NT2/D1 (cell line): ENCODE measurements around the gene BCL7C.

Experiments
- DNase-seq: peaks from one replicate; pipeline ENCODE4 v3.0.0-alpha.2; 2011; ENCODE audit warnings: low read depth, low spot score
- H3K27me3 ChIP-seq: 2 replicates; pipeline ENCODE4 v1.6.0; 2011; ENCODE audit warnings: mild to moderate bottlenecking; ENCODE audit not compliant: insufficient read length, insufficient read depth
- H3K36me3 ChIP-seq: 2 replicates; pipeline ENCODE4 v1.6.1; 2011; ENCODE audit warnings: mild to moderate bottlenecking, low read length, mixed read lengths; ENCODE audit not compliant: insufficient read depth, insufficient read length
- H3K4me1 ChIP-seq: 2 replicates; pipeline ENCODE4 v1.5.1; 2011; ENCODE audit not compliant: insufficient read depth, insufficient read length
- H3K4me3 ChIP-seq: 2 replicates; pipeline ENCODE4 v1.5.1; 2011; ENCODE audit warnings: low read depth; ENCODE audit not compliant: insufficient read length
- H3K9ac ChIP-seq: 2 replicates; pipeline ENCODE4 v1.6.0; 2011; ENCODE audit warnings: low read depth; ENCODE audit not compliant: insufficient read length
- H3K9me3 ChIP-seq: 2 replicates; pipeline ENCODE4 v1.5.1; 2011; ENCODE audit warnings: mild to moderate bottlenecking, low read length; ENCODE audit not compliant: insufficient read depth
- SUZ12 ChIP-seq: IDR thresholded peaks from 2 replicates; pipeline ENCODE4 v1.6.1; 2011; ENCODE audit not compliant: insufficient read length, insufficient read depth; ENCODE audit errors: extremely low read depth
- YY1 ChIP-seq: IDR thresholded peaks from 2 replicates; pipeline ENCODE4 v1.6.1; 2011; ENCODE audit not compliant: insufficient read length, insufficient read depth
- ZNF274 ChIP-seq: IDR thresholded peaks from 2 replicates; pipeline ENCODE4 v1.6.1; 2011; ENCODE audit warnings: mild to moderate bottlenecking, low read depth, low read length

The BCL7C gene

GRCh38 chr16:30921459-30921747, 27.5 kb upstream of the BCL7C start:
- Histone ChIP-seq H3K4me1 (peaks cover 7% of the 10 kb centered on the region), H3K9me3 (no peaks in the 10 kb centered on the region), H3K9ac (peak overlapping the region; percentile 61), H3K4me3 (no peak overlapping the region), H3K27me3 (no peaks in the 10 kb centered on the region), H3K36me3 (peaks cover 20% of the 10 kb centered on the region)
- TF ChIP-seq YY1 (no peak), SUZ12 (no peak), ZNF274 (no peak)
- DNase-seq = no peak

GRCh38 chr16:30920891-30921290, 27.0 kb upstream of the BCL7C start:
- no peak for TF ChIP-seq ZNF274
- no peak for TF ChIP-seq SUZ12
- TF ChIP-seq YY1 = no peak
- H3K4me3 ChIP-seq = no peak overlapping the region
- no peak for DNase-seq

GRCh38 chr16:30918614-30919013, 24.7 kb upstream of the BCL7C start:
- H3K4me1 ChIP-seq = peaks cover 3% of the 10 kb centered on the region
- DNase-seq = no peak
- no peaks in the 10 kb centered on the region for H3K27me3 ChIP-seq
- TF ChIP-seq ZNF274 (no peak), YY1 (no peak), SUZ12 (no peak)
- peaks cover 6% of the 10 kb centered on the region for H3K36me3 ChIP-seq
- no peak overlapping the region for H3K9ac ChIP-seq
- H3K4me3 ChIP-seq = no peak overlapping the region
- H3K9me3 ChIP-seq = no peaks in the 10 kb centered on the region

More at GRCh38 chr16:30920891-30921290, 27.0 kb upstream of the BCL7C start:
- H3K27me3 ChIP-seq = no peaks in the 10 kb centered on the region
- no peaks in the 10 kb centered on the region for H3K9me3 ChIP-seq
- peaks cover 15% of the 10 kb centered on the region for H3K36me3 ChIP-seq
- no peak overlapping the region for H3K9ac ChIP-seq
- H3K4me1 ChIP-seq = peaks cover 3% of the 10 kb centered on the region

- Histone ChIP-seq H3K27me3 (no peaks in the 10 kb centered on the region), H3K9ac (no peak overlapping the region), H3K4me1 (peaks cover 17% of the 10 kb centered on the region), H3K36me3 (no peaks in the 10 kb centered on the region), H3K4me3 (no peak overlapping the region), H3K9me3 (no peaks in the 10 kb centered on the region)
- DNase-seq = no peak
- TF ChIP-seq SUZ12 (no peak), YY1 (no peak), ZNF274 (no peak)
Observed at GRCh38 chr16:30914830-30915229, 21.0 kb upstream of the BCL7C start.

- no peaks in the 10 kb centered on the region for H3K9me3 ChIP-seq
- peaks cover 20% of the 10 kb centered on the region for H3K4me1 ChIP-seq
- DNase-seq = no peak
- H3K9ac ChIP-seq = no peak overlapping the region
- no peak for TF ChIP-seq ZNF274
- no peak for TF ChIP-seq YY1
- no peak for TF ChIP-seq SUZ12
- H3K27me3 ChIP-seq = no peaks in the 10 kb centered on the region
- H3K4me3 ChIP-seq = no peak overlapping the region
- H3K36me3 ChIP-seq = no peaks in the 10 kb centered on the region
Observed at GRCh38 chr16:30912794-30913412, 19.0 kb upstream of the BCL7C start.

GRCh38 chr16:30910427-30911029, 16.7 kb upstream of the BCL7C start:
- no peak overlapping the region for H3K4me3 ChIP-seq
- peak overlapping the region; percentile 38 for H3K9ac ChIP-seq
- peaks cover 24% of the 10 kb centered on the region for H3K4me1 ChIP-seq
- no peak for DNase-seq
- H3K36me3 ChIP-seq = no peaks in the 10 kb centered on the region
- H3K27me3 ChIP-seq = no peaks in the 10 kb centered on the region
- TF ChIP-seq YY1 = no peak
- TF ChIP-seq ZNF274 = no peak
- no peak for TF ChIP-seq SUZ12
- no peaks in the 10 kb centered on the region for H3K9me3 ChIP-seq

- DNase-seq = no peak
- H3K4me3 ChIP-seq = no peak overlapping the region
- H3K9me3 ChIP-seq = no peaks in the 10 kb centered on the region
- peaks cover 23% of the 10 kb centered on the region for H3K4me1 ChIP-seq
- no peak overlapping the region for H3K9ac ChIP-seq
- H3K36me3 ChIP-seq = no peaks in the 10 kb centered on the region
- TF ChIP-seq SUZ12 = no peak
- no peak for TF ChIP-seq ZNF274
- no peak for TF ChIP-seq YY1
- H3K27me3 ChIP-seq = no peaks in the 10 kb centered on the region
Observed at GRCh38 chr16:30907064-30907463, 13.2 kb upstream of the BCL7C start.
